HG02840 (cell line): Measurements from ENCODE around the gene MBLAC1.
A peak's percentile ranks its signal among the peaks of the same experiment; 100 is the strongest.
"Not testable (repeated sequence)": the region's sequence is repeated elsewhere in the genome, so short reads cannot be mapped to it uniquely, and the experiment has no call there.

Experiments
- ATAC-seq: cut with Tn5 transposase; IDR thresholded peaks from one replicate; pipeline ENCODE4 v1.9.1; 2021; ENCODE audit warnings: mild to moderate bottlenecking, moderate library complexity, moderate number of reproducible peaks; ENCODE audit not compliant: unreplicated experiment, low FRiP score

The MBLAC1 gene

DNA sequence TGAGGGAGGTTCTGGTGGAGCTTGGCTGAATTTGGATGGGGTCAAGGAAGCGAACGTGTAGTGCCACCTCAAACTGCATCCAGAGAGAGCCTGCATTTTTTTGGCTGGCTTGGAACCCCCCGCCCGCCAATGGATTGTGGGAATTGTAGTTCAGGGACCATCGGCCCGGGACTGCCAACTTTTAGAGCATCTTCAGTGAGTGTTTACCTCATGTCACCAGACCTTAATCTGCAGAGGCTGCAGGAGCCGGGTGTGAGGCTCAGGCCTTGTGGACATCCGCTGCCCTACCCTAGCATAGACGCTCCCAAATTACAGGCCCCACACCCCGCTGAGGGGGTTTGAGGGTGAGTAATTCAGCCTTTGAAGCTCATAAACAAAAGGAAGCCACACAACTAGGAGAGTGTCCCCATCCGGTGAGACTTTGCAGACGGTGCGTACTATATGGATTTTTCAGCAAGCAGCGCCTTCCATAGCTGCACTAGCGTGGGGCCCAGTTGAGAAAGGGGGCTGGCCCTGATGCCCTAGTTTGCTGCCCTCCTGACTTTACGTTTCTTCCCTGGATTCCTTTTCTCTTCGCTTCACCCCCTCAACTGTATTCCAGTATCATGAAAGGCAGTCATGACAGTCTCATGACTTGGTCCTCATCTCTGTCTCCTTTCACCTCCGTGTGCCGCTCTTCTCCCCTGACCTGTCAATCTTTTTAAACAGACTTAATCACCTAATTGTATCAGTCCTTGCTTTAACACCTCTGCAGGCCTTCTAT, 6.6 kb upstream of the MBLAC1 start:
- peak; percentile 20 for ATAC-seq

DNA sequence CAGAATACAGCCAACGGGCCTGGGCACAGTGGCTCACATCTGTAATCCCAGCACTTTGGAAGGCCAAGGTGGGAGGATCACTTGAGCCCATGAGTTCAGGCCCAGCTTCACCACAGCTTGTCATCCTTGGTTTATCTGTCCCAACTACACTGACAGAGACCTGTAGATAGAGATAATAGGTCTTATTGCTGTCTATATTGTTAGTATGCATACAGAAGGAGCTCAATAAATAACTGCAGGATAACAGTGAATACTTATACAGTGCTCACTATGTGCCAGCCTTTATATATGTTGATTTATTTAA, 6.1 kb upstream of the MBLAC1 start:
- no peak for ATAC-seq

DNA sequence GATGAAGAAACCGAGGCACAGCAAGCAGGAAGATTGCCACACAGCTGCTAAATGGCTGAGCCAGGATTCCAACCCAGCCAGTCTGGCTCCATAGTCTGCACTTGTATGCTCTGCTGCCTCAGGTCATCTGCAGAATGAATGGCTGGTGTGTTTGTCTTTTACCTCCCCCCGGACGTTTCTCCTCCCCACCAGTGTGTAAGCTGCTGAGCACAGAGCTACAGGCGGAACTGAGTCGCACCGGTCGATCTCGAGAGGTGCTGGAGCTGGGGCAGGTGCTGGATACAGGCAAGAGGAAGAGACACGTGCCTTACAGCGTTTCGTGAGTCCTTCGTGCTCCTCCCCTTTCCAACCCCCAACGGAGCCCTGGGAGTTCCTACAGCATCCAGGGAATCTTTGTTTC, 4.7 kb upstream of the MBLAC1 start:
- ATAC-seq, result no peak

DNA sequence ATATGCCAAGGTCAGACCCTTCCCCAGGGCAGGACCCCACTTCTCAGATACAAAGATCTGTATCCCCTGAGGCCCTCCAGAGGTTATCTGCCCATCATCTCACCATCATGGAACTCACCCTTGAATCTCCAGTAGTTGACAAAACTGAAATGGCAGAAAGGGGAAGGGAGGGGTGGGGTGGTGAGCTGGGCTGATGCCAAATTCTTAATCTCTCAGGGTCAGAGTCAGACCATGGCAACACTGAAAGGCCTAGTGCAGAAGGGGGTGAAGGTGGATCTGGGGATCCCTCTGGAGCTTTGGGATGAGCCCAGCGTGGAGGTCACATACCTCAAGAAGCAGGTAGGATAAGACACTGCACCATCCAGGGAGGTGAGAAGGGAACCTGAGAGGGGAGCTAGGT, 4.2 kb upstream of the MBLAC1 start:
- ATAC-seq, result no peak

DNA sequence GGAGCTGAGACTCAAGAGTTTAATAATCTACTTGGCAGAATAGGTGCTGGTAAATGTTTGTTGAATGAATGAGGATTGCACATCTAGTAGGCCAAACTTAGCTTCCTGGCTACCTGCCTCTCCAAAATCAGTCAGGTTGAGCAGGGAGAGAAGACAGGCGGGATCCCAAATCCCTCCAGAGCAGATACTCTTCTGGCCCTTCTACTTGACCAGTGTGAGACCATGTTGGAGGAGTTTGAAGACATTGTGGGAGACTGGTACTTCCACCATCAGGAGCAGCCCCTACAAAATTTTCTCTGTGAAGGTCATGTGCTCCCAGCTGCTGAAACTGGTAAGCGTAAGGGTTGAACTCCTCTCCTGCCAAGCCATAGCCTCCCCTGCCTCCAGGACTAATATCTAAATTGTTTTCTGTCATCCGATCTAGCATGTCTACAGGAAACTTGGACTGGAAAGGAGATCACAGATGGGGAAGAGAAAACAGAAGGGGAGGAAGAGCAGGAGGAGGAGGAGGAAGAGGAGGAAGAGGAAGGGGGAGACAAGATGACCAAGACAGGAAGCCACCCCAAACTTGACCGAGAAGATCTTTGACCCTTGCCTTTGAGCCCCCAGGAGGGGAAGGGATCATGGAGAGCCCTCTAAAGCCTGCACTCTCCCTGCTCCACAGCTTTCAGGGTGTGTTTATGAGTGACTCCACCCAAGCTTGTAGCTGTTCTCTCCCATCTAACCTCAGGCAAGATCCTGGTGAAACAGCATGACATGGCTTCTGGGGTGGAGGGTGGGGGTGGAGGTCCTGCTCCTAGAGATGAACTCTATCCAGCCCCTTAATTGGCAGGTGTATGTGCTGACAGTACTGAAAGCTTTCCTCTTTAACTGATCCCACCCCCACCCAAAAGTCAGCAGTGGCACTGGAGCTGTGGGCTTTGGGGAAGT, 2.2 kb upstream of the MBLAC1 start:
- ATAC-seq, result no peak

DNA sequence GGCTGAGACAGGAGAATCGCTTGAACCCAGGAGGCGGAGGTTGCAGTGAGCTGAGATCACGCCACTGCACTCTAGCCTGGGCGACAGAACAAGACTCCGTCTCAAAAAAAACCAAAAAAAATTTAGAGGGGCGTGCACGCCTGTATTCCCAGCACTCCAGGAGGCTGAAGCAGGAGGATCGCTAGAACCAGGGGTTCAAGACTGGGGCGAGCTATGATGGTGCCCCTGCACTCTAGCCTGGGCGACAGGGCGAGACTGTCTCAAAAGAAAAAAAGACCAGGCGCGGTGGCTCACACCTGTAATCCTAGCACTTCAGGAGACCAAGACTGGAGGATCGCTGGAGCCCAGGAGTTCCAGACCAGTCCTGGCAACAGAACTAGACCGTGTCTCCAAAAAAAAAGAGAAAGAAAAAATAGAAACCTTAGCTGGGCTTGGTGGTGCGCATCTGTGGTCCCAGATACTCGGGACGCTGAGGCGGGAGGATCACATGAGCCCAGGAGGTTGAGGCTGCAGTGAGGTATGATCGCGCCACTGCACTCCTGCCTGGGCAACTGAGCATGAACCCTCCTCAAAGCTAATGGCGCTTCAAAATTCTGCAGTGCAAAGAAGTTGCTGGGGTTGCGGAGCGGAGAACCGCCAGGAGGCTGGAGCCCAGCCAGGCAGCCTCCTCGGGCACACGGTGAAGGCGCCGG, 382 bp upstream of the MBLAC1 start:
- ATAC-seq, result peak; percentile 26

DNA sequence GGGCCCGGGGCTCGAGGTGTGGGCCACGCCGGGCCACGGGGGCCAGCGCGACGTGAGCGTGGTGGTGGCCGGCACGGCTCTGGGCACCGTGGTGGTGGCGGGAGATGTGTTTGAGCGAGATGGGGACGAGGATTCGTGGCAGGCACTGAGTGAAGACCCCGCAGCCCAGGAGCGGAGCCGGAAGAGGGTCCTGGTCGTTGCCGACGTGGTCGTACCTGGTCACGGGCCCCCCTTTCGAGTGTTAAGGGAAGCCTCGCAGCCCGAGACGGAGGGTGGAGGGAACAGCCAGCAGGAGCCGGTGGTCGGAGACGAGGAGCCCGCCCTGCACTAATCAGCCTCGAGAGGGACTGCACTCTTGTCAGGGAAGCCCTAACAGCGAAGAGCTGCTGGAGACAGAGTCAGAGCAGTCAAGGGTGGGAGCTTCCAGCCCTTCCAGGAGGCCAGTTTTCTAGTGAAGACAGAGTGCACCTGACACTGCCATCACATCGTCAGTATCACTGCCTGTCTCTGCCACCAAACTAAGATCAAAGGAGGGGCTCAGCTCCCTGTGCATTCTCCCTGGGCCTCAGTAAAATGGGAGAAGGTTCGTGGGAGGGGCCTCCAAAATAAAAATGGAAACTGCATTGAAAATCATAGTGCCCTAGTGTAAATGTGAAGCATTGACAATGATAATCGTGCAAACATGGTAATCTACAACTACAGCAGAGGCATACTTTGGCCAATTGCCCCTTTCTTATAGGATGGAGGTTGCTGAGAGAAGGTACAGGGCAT, 1.3 kb downstream of the MBLAC1 start:
- no peak for ATAC-seq

DNA sequence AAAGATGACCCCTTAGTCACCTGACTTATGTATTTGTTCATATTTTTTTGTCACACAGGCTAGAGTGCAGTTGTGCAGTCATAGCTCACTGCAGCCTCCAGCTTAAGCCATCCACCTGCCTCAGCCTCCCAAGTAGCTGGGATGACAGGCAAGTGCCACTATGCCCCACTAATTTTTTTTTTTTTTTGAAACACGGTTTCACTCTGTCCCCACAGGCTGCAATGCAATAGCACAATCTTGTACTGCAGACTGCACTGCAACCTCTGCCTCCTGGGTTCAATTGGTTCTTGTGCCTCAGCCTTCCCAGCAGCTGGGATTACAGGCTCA, 1.8 kb downstream of the MBLAC1 start:
- no peak for ATAC-seq

DNA sequence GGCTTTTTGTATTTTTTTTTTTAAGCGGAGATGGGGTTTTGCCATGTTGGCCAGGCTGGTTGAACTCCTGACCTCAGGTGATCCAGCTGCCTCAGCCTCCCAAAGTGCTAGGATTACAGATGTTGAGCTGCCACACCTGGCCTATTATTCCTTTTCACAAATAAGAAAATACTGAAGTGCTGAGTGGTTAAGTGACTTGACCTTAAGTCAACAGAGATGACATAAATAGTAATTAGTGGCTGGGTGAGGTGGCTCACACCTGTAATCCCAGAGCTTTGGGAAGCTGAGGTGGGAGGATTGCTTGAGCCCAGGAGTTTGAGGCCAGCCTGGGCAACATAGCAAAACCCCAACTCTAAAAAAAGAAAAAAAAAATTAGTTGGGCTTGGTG, 3.4 kb downstream of the MBLAC1 start:
- not testable (repeated sequence) for ATAC-seq

DNA sequence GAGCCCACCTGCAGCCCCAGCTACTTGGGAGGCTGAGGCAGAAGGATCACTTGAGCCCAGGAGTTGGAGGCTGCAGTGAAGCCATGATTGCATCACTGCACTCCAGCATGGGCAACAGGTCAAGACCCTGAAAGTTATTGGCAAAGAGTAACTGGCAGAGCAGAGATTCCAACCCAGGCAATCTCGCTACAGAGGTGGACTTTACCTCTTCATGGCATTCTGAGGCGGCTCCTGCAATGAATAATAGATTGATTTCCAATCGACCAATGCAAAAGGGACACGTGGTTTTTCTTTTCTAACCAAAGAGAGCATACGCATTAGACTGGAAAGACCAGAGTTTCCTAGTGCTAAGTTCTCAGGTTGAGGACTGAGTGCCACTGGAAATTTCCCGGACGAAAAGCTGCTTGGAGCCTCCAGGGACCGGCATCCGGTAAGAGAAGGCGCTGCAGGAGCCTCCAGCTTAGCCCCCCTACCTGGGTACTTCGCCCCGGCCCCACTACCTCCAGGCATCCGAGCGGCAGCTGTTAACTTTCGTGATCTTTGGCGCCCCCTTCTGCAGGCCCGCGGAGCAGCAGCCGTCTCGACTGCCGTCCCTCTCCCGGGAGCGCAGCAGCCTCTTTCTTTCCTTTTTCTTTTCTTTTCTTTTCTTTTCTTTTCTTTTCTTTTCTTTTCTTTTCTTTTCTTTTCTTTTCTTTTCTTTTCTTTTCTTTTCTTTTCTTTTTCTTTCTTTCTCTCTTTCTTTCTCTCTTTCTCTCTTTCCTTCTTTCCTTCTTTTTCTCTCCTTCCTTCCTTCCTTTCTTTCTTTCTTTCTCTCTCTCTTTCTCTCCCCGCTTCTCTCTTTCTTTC, 4.1 kb downstream of the MBLAC1 start:
- ATAC-seq, result no peak

DNA sequence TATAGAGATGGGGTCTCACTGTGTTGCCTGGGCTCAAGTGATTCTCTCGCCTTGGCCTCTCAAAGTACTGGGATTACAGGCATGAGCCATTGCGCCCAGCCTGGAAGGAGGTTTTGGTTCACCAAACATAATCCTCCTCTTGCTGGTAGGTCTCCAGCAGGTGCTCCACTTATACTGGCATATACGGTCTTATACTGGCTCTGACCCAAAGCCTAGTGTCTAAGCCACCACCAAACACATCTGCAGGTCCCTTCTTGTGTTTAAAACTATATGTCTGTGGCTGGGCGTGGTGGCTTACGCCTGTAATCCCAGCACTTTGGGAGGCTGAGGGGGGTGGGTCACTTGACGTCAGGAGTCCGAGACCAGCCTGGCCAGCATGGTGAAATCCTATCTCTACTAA, 5.4 kb downstream of the MBLAC1 start:
- ATAC-seq, result no peak

DNA sequence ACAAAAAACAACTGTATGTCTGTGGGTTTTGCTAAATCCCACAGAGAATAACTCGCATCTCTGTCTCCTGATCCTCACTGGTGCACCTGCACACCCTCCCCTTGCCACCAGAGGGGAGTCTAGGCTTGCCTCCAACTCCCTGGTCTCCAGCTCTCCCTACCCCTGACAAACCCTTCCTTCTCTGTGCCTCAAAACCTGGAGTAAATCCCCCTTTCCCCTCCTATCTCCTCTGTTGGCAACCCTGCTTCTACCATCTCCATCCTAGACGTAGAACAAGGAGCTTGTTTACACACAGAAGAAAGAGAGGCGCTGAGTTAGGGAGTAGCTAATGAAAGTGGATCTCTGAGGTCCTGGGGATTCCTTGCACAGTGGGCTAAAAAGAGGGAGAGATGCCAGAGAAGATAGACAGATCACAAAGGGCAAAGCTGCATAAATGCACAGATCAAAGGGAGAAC, 6.0 kb downstream of the MBLAC1 start:
- ATAC-seq, result peak; percentile 53

DNA sequence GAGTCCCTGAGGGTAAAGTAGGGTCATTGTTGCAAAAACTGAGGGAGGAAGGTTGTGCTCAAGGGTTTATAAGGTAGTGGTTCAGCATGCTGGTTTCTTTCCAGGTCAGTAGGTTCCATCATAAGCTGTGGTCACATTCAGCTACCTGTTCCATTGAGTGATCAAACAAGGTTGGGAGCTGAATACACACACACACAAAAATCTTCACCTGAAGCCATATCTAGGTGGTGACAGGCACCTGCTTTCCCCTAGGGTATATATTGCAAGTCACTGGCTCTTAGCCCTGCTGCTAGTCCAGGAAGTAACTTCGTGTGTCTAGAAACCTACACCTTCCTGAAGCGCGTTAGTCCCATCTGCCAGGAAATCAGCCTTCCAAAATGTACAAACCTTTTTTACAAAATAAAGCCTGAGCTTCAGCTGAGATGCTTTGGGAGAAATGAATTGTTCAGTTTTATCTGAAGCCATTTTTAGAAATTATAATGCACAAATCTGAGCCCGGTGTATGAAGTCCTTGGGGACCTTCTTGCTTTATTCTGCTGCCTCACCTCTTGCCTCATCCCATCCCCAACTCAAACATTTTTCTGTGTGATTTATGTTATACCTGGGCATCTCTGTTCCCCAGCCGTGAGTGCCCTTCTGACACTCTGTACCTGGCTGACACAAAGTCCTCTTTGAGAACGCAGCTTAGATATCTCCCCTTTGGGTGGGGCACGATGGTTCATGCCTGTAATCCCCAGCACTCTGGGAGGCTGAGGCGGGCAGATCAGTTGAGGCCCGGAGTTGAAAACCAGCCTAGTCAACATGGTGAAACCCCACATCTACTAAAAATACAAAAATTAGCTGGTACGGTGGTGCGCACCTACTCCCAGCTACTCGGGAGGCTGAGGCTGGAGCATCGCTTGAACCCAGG, 11.3 kb downstream of the MBLAC1 start:
- ATAC-seq, result no peak

DNA sequence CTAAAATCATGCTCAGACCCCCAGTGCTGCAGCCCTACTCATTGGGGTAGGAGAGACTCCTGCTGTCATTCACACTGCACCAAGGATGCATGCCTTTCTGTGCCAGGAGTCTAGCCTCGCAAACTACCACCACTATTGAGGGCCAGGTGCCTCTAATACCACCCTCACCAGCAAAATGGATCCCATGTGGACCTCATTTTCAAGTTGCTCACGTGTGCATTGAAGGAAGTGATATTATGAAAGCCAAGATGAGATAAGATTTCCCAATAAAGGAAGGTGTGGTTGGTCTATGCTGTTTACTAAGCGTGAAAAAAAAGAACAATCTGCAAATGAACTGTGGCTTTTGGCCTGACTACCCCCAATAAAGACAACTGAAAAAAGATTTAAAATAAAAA, 14.8 kb downstream of the MBLAC1 start:
- no peak for ATAC-seq

DNA sequence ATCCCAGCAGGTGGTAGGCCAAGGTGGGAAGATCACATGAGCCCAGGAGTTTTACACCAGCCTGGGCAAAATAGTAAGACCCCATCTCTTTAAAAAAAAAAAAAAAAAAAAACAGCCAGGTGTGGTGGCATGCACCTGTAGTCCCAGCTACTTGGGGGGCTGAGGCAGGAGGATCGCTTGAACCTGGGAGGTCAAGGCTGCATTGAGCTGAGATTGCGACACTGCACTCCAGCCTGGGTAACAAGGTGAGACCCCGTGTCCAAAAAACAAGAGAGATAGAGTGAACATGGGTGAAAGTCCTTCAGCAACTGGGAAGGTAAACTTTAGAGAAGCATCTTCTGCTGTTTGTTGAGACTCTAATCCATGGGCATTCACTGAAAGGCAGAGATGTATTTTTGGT, 15.7 kb downstream of the MBLAC1 start:
- no peak for ATAC-seq

DNA sequence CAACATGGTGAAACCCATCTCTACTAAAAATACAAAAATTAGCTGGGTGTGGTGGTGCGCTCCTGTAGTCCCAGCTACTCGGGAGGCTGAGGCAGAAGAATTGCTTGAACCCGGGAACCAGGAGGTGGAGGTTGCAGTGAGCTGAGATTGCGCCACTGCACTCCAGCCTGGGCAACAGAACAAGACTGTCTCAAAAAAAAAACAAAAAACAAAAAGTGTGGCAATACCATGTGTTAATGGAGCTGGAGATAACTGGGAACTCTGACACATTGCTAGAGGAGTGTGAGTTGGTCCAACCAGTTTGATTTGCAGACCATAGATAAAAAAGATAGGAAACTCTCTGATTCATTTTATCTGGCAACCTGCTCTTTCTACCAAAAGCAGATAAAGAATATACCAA, 19.6 kb downstream of the MBLAC1 start:
- ATAC-seq, result not testable (repeated sequence)

DNA sequence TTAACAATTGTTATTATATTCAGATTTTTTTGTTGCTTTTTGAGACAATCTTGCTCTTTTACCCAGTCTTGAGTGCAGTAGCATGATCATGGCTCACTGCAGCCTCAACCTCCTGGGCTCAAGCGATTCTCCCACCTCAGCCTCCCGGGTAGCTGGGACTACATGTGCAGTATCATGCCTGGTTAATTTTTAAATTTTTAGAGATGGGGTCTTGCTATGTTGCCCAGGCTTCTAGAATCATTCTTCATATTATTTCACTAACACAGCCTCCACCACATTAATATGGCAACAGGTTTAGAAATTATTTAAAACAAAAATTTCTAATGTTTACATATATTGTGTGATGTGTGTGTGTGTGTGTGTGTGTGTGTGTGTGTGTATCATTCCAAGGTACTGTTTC, 20.5 kb downstream of the MBLAC1 start:
- ATAC-seq, result no peak

DNA sequence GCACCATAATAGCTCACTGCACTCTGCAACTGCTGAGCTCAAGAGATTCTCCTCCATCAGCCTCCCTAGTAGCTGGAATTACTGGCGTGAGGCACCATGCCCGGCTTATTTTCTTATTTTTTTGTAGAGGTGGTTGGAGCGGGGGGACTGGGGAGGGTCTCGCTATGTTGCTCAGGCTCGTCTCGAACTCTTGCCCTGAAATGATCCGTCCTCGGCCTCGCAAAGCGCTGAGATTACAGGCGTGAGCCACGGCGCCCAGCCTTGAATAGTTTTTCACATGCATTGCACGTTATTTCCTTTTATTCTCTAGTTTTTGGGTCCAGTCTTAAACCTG, 21.4 kb downstream of the MBLAC1 start:
- ATAC-seq, result no peak
